ENCODE results near the gene TXNDC11.

Gene TXNDC11

GRCh38 chr16:11752856-11753255 lies 10.2 kb upstream of the TXNDC11 start:
- no peak for DNase-seq (ENCODE audit: low read depth in 2 of 2, low spot score in 1 of 2)

- DNase-seq (ENCODE audit: low read depth in 2 of 2, low spot score in 1 of 2): no peak
Observed at GRCh38 chr16:11750056-11750455, 7.4 kb upstream of the TXNDC11 start.

GRCh38 chr16:11748404-11749254 lies 6.0 kb upstream of the TXNDC11 start:
- DNase-seq (ENCODE audit: low read depth in 2 of 2, low spot score in 1 of 2): no peak

GRCh38 chr16:11747949-11748403 lies 5.3 kb upstream of the TXNDC11 start:
- no peak for DNase-seq (ENCODE audit: low read depth in 2 of 2, low spot score in 1 of 2)

GRCh38 chr16:11744075-11744470 lies 1.4 kb upstream of the TXNDC11 start:
- no peak for DNase-seq (ENCODE audit: low read depth in 2 of 2, low spot score in 1 of 2)

GRCh38 chr16:11743308-11744074 lies 834 bp upstream of the TXNDC11 start:
- peak in 1 of 2 donors; percentile 3 for DNase-seq (ENCODE audit: low read depth in 2 of 2, low spot score in 1 of 2)

- DNase-seq (ENCODE audit: low read depth in 2 of 2, low spot score in 1 of 2): peak in 1 of 2 donors; percentile 4
Observed at GRCh38 chr16:11742093-11742535, 543 bp downstream of the TXNDC11 start.

GRCh38 chr16:11740567-11740966 lies 2.1 kb downstream of the TXNDC11 start:
- no peak for DNase-seq (ENCODE audit: low read depth in 2 of 2, low spot score in 1 of 2)

GRCh38 chr16:11738742-11739544 lies 3.7 kb downstream of the TXNDC11 start:
- no peak for DNase-seq (ENCODE audit: low read depth in 2 of 2, low spot score in 1 of 2)

- no peak for DNase-seq (ENCODE audit: low read depth in 2 of 2, low spot score in 1 of 2)
Observed at GRCh38 chr16:11737713-11738112, 4.9 kb downstream of the TXNDC11 start.

- no peak for DNase-seq (ENCODE audit: low read depth in 2 of 2, low spot score in 1 of 2)
Observed at GRCh38 chr16:11736903-11737302, 5.8 kb downstream of the TXNDC11 start.

GRCh38 chr16:11735787-11736186 lies 6.9 kb downstream of the TXNDC11 start:
- no peak for DNase-seq (ENCODE audit: low read depth in 2 of 2, low spot score in 1 of 2)

GRCh38 chr16:11734653-11735043 lies 8.0 kb downstream of the TXNDC11 start:
- no peak for DNase-seq (ENCODE audit: low read depth in 2 of 2, low spot score in 1 of 2)

GRCh38 chr16:11734025-11734652 lies 8.5 kb downstream of the TXNDC11 start:
- DNase-seq (ENCODE audit: low read depth in 2 of 2, low spot score in 1 of 2): no peak

GRCh38 chr16:11731222-11731621 lies 11.4 kb downstream of the TXNDC11 start:
- no peak for DNase-seq (ENCODE audit: low read depth in 2 of 2, low spot score in 1 of 2)

- no peak for DNase-seq (ENCODE audit: low read depth in 2 of 2, low spot score in 1 of 2)
Observed at GRCh38 chr16:11729787-11730186, 12.9 kb downstream of the TXNDC11 start.

- no peak for DNase-seq (ENCODE audit: low read depth in 2 of 2, low spot score in 1 of 2)
Observed at GRCh38 chr16:11727796-11728543, 14.7 kb downstream of the TXNDC11 start.

GRCh38 chr16:11726008-11726407 lies 16.6 kb downstream of the TXNDC11 start:
- no peak for DNase-seq (ENCODE audit: low read depth in 2 of 2, low spot score in 1 of 2)

- DNase-seq (ENCODE audit: low read depth in 2 of 2, low spot score in 1 of 2): no peak
Observed at GRCh38 chr16:11725457-11725856, 17.2 kb downstream of the TXNDC11 start.

- no peak for DNase-seq (ENCODE audit: low read depth in 2 of 2, low spot score in 1 of 2)
Observed at GRCh38 chr16:11722468-11722808, 20.2 kb downstream of the TXNDC11 start.
